NT2/D1 (cell line): ENCODE results near the gene WASHC2C.
"Not testable (repeated sequence)": the region's sequence is repeated elsewhere in the genome, so short reads cannot be mapped to it uniquely, and the experiment has no call there.

Experiments used
- SUZ12 ChIP-seq: IDR thresholded peaks from 2 replicates; pipeline ENCODE4 v1.6.1; 2011; ENCODE audit not compliant: insufficient read length, insufficient read depth; ENCODE audit errors: extremely low read depth
- YY1 ChIP-seq: IDR thresholded peaks from 2 replicates; pipeline ENCODE4 v1.6.1; 2011; ENCODE audit not compliant: insufficient read length, insufficient read depth
- ZNF274 ChIP-seq: IDR thresholded peaks from 2 replicates; pipeline ENCODE4 v1.6.1; 2011; ENCODE audit warnings: mild to moderate bottlenecking, low read depth, low read length

- not testable (repeated sequence) for TF ChIP-seq YY1, ZNF274, SUZ12
Observed at GRCh38 chr10:45734449-45734848, 7.4 kb downstream of the WASHC2C start.
